HEK293T (cell line): ENCODE data around the gene IGFBP3.
A peak's percentile ranks its signal among the peaks of the same experiment; 100 is the strongest.

ENCODE experiments used
- CTCF ChIA-PET: fragments of 350-600 bp; formaldehyde crosslinking; extraction: SDS; loops from one replicate; lab custom pipeline; 2021; ENCODE audit warnings: antibody characterized with exemption, inconsistent platforms; lab: Yijun Ruan, JAX
- POLR2A ChIA-PET: fragments of 350-600 bp; formaldehyde crosslinking; extraction: SDS; loops from one replicate; lab custom pipeline; 2020; ENCODE audit warnings: antibody characterized with exemption, inconsistent platforms; lab: Yijun Ruan, JAX
- DNase-seq: peaks from one replicate; pipeline ENCODE4 v3.0.0; 2012; ENCODE audit warnings: mixed read lengths; ENCODE audit errors: extremely low spot score
- ARNT ChIP-seq: fragments of 450-650 bp; IDR thresholded peaks from 2 replicates; pipeline ENCODE4 v1.6.1; 2017; ENCODE audit warnings: mild to moderate bottlenecking
- BHLHE40 ChIP-seq: fragments of 450-650 bp; IDR thresholded peaks from 2 replicates; pipeline ENCODE4 v1.6.1; 2016; ENCODE audit warnings: mild to moderate bottlenecking, moderate library complexity, borderline replicate concordance
- CTBP1 ChIP-seq: fragments of 450-650 bp; IDR thresholded peaks from 2 replicates; pipeline ENCODE4 v1.6.1; 2016; ENCODE audit warnings: borderline replicate concordance
- ELF4 ChIP-seq: fragments of 450-650 bp; IDR thresholded peaks from 2 replicates; pipeline ENCODE4 v1.6.1; 2017; ENCODE audit warnings: antibody characterized with exemption
- FOXA1 ChIP-seq: fragments of 450-650 bp; IDR thresholded peaks from 2 replicates; pipeline ENCODE4 v1.6.1; 2016; ENCODE audit warnings: mild to moderate bottlenecking
- FOXK2 ChIP-seq: fragments of 450-650 bp; IDR thresholded peaks from 2 replicates; pipeline ENCODE4 v1.6.1; 2016; ENCODE audit warnings: mild to moderate bottlenecking
- FOXM1 ChIP-seq: fragments of 450-650 bp; IDR thresholded peaks from 2 replicates; pipeline ENCODE4 v1.6.1; 2017; ENCODE audit warnings: mild to moderate bottlenecking, borderline replicate concordance
- HDGF ChIP-seq: fragments of 450-650 bp; IDR thresholded peaks from 2 replicates; pipeline ENCODE4 v1.6.1; 2017; ENCODE audit warnings: antibody characterized with exemption, borderline replicate concordance
- L3MBTL2 ChIP-seq: fragments of 450-650 bp; conservative IDR thresholded peaks from 2 replicates; pipeline ENCODE4 v1.6.1; 2016; ENCODE audit warnings: mild to moderate bottlenecking
- LEF1 ChIP-seq: fragments of 450-650 bp; IDR thresholded peaks from 2 replicates; pipeline ENCODE4 v1.6.1; 2017; ENCODE audit warnings: mild to moderate bottlenecking, borderline replicate concordance
- NFRKB ChIP-seq: fragments of 450-650 bp; IDR thresholded peaks from 2 replicates; pipeline ENCODE4 v1.6.1; 2016; ENCODE audit warnings: mild to moderate bottlenecking, moderate library complexity
- SP1 ChIP-seq: fragments of 450-650 bp; IDR thresholded peaks from 2 replicates; pipeline ENCODE4 v1.6.1; 2017
- SUZ12 ChIP-seq: fragments of 450-650 bp; IDR thresholded peaks from 2 replicates; pipeline ENCODE4 v1.6.1; 2016; ENCODE audit warnings: mild to moderate bottlenecking
- TARDBP ChIP-seq: fragments of 450-650 bp; IDR thresholded peaks from 2 replicates; pipeline ENCODE4 v1.6.1; 2016
- ZNF384 ChIP-seq: fragments of 450-650 bp; IDR thresholded peaks from 2 replicates; pipeline ENCODE4 v1.6.1; 2016
- TF ChIP-seq, protein P1 (sequence below): fragments of 450-650 bp; IDR thresholded peaks from 2 replicates; pipeline ENCODE4 v1.6.1; 2016

Gene IGFBP3

DNA sequence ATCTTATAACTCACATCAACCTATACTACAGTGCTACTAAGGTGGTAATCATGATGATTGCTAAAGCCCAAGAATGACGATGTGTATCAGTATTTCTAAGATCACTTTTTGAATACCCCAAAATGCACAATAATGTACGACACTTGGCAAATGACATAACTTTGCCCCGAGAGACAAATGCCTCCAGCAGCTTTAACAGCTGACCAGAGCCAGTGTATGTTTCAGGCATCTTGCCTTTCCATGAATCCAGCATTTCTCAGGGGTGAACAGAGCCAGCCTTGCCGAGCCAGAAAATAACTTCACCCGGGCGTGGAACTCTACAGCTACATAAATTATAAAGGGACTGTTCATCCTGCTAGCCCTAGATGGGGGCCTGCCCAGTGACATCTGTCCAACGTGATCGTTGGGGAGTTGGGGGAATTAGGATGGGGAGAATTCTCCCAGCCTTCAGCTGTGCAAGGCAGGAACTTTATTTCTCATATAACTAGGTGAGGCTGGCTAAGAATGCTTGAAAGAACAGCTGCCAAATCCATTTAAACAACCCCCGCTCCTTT, 1.8 kb downstream of the IGFBP3 start:
- POLR2A ChIA-PET, result no interaction called here
- no peak for DNase-seq

DNA sequence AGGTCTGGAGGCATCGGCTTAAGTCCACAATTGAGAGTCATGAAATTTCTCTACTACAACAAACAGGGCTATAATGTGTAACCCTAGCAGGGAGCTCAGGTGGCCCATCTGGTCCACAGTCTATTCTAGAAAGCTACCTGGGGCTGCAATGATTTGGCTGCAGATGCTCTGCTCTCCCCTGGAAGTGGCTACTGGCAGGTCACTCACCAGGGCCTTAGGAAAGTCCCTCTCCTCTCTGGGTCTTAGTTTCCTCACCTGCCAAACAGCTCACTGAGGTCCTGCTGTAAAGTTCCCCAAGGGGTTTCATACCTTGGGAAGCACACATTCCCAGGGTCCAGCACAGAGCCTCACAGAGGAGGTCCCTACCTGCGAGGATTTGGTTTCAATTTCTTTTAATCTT, 2.5 kb downstream of the IGFBP3 start:
- POLR2A ChIA-PET, result no interaction called here
- no peak for DNase-seq
- no peak for TF ChIP-seq ELF4
- CTCF ChIA-PET, result interaction anchor here (0.6 to 1.0 kb wide), 3 partner anchors 17 to 214 kb away, joined by 3 to 7 read pairs (median 3); no protein-coding TSS in a partner anchor

More for the DNA sequence above, 1.8 kb downstream of the IGFBP3 start:
- CTCF ChIA-PET, result no interaction called here
- TF ChIP-seq LEF1 (no peak), FOXM1 (no peak), NFRKB (no peak), ARNT (no peak), FOXA1 (no peak)

DNA sequence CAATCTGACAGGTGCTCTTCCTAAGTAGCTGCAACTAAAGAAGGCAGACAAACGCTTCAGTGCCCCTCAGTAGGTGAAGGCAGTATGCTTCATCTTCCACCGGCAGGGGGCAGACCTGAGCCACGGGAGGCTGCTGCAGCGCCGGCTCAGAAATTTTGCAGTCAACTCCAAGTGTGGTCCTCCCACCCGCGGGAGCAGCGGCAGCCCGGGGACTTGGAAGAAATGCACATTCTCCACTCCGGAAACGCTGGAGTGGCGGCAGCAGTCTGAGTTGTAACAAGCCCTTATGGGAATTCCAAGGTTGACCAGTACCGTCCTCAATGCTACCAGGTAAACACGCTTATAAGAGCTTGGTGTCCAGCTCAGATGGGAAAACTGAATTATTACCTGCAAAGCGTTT, 3.4 kb downstream of the IGFBP3 start:
- POLR2A ChIA-PET, result no interaction called here
- DNase-seq, result peak; percentile 79
- TF ChIP-seq ARNT (no peak), SUZ12 (no peak), FOXA1 (no peak), NFRKB (no peak), TARDBP (no peak), LEF1 (no peak), SP1 (no peak), ELF4 (no peak), HDGF (no peak), FOXM1 (no peak), FOXK2 (no peak), ZNF384 (no peak), BHLHE40 (no peak), CTBP1 (no peak), L3MBTL2 (no peak)
- CTCF ChIA-PET, result interaction anchor here (0.8 to 0.9 kb wide), 3 partner anchors 9 to 1263 kb away, joined by 3 read pairs; no protein-coding TSS in a partner anchor

DNA sequence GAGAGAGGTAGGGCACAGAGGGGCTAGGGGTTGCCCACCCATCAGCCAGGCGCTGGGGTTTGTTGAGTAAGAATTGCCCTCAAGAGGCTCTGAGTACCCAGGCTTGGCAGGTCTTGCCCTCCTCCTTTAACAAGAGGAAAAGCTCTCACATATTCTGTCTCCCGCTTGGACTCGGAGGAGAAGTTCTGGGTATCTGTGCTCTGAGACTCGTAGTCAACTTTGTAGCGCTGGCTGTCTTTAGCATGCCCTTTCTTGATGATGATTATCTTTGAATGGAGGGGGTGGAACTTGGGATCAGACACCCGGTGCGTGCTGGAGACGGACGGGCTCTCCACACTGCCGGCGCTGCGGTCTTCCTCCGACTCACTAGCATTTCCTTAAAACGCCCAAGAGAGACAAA, 4.0 kb downstream of the IGFBP3 start:
- POLR2A ChIA-PET, result no interaction called here

DNA sequence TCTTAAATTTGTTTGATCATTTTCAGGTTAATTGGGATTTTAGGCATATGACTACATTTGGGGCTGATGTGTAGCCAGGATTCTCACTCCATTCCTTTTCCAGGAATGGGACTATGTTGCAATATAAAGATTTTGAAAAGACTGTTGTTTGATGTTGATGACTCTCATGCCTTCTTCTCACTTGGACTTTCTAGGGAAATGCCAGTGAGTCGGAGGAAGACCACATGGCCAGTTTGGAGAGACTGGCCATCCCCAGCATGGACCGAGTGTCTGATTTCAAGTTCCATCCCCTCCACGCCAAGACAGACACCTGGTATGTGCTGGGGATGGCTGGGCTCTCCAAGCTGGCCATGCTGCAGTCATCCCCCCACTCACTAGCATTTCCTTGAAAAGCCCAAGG, 5.5 kb downstream of the IGFBP3 start:
- DNase-seq, result no peak
- ChIA-PET CTCF (no interaction called here), POLR2A (no interaction called here)
- no peak for TF ChIP-seq ARNT
- no peak for TF ChIP-seq ELF4
- no peak for TF ChIP-seq FOXA1
- no peak for TF ChIP-seq SP1
- TF ChIP-seq, protein P1, sequence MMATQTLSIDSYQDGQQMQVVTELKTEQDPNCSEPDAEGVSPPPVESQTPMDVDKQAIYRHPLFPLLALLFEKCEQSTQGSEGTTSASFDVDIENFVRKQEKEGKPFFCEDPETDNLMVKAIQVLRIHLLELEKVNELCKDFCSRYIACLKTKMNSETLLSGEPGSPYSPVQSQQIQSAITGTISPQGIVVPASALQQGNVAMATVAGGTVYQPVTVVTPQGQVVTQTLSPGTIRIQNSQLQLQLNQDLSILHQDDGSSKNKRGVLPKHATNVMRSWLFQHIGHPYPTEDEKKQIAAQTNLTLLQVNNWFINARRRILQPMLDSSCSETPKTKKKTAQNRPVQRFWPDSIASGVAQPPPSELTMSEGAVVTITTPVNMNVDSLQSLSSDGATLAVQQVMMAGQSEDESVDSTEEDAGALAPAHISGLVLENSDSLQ, result no peak
- TF ChIP-seq CTBP1, result no peak
- no peak for TF ChIP-seq SUZ12

More for the DNA sequence above, 4.0 kb downstream of the IGFBP3 start:
- TF ChIP-seq ARNT (no peak), SUZ12 (no peak), NFRKB (no peak), CTBP1 (no peak), ZNF384 (no peak), L3MBTL2 (no peak), BHLHE40 (no peak), FOXM1 (no peak), ELF4 (no peak), SP1 (no peak), LEF1 (no peak), FOXK2 (no peak), TARDBP (no peak), HDGF (no peak)
- no peak for DNase-seq
- CTCF ChIA-PET, result no interaction called here

DNA sequence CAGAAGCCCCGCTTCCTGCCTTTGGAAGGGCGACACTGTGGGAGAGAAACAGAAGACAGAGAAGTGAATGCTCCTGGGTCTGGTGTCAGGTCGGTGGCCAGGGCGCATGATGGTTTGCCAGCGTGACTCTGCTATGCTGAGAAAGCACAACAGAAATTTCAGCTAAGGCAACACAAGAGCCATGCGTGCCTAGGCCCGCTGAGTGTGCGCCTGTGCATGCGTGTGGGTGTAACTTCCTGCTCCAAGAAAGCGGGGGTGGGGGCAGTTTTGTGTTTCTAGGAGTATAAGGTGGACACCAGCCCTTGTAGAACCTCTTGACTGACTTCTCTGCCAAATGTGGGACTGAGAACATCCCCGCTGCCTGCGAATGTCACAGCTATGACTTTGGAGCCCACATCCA, 6.2 kb downstream of the IGFBP3 start:
- ChIA-PET CTCF (no interaction called here), POLR2A (no interaction called here)
- TF ChIP-seq ZNF384, result no peak
- TF ChIP-seq CTBP1, result no peak
- TF ChIP-seq FOXA1, result no peak
- TF ChIP-seq L3MBTL2, result no peak
- DNase-seq, result no peak

DNA sequence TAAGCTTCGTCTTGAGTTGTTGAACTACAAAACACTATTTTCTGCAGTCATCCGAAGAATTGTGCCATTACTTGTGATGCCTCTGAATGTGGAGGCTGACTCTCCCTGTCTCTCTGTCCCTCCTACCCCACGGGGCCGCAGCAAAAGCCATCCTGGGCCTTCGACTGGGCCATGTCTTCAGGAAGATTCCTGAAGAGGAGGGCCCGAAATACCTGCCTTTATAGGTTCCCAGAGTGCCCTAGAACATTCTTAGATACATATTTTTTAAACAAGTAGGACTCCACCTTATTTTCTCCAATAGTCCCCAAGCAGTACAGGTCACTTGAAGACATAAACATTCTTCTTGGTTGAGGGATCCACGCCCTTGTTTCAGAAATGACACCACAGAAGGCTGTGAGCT, 8.1 kb downstream of the IGFBP3 start:
- ChIA-PET POLR2A (no interaction called here), CTCF (interaction anchor here (1.2 kb wide), 1 partner anchor 10 kb away, joined by 4 read pairs; no protein-coding TSS in a partner anchor)
- DNase-seq, result no peak
- no peak for TF ChIP-seq FOXA1
- no peak for TF ChIP-seq SP1
- TF ChIP-seq LEF1, result no peak
- no peak for TF ChIP-seq FOXK2
- no peak for TF ChIP-seq BHLHE40
- TF ChIP-seq FOXM1, result no peak
- TF ChIP-seq CTBP1, result no peak
- no peak for TF ChIP-seq SUZ12
- no peak for TF ChIP-seq ELF4
- TF ChIP-seq ZNF384, result no peak
- no peak for TF ChIP-seq ARNT
- TF ChIP-seq HDGF, result no peak
- TF ChIP-seq TARDBP, result no peak
- no peak for TF ChIP-seq NFRKB
- no peak for TF ChIP-seq L3MBTL2

DNA sequence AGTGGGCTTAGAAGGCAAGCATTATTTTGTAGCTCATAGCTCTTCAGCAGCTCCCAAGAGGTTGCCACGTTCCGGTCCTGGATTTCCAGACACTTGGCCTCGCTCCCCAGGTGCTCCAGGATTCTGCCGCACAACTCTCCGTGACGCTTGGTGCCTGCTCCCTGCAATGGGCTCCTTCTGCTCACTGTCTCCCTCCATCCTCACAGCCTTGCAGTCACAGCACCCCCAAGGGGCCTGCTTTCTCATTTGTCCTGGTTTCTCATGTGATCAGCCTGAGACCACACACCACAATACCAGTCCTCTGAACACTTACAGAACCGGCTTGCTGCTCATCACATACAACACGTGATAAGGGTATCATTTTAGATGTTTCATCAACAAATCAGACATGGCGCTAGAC, 9.8 kb downstream of the IGFBP3 start:
- no peak for DNase-seq
- ChIA-PET CTCF (no interaction called here), POLR2A (no interaction called here)
- TF ChIP-seq CTBP1 (no peak), SP1 (no peak), ARNT (no peak), FOXK2 (no peak), ELF4 (no peak), FOXM1 (no peak), HDGF (no peak), L3MBTL2 (no peak), BHLHE40 (no peak), NFRKB (no peak), ZNF384 (no peak), TARDBP (no peak), SUZ12 (no peak), LEF1 (no peak), FOXA1 (no peak)
- TF ChIP-seq, protein P1, result no peak
